HepG2 (cell line): Measurements from ENCODE around the gene STAM. TPM values are rescaled to one million over a fixed set of nuclear protein-coding genes. Genes with fewer than 3 reads are reported as not detected.

ENCODE experiments used
- ATAC-seq: fragments of 200-7000 bp; cut with Tn5 transposase; 3 replicates; pipeline ENCODE4 v1.9.1; 2020; ENCODE audit warnings: mild to moderate bottlenecking, moderate library complexity
- BruUV-seq: library from RNA; stranded (reverse); fragments of 400-500 nt; replicated peaks from 2 replicates; lab custom pipeline; 2021; lab: Mats Ljungman, UMichigan
- CTCF ChIA-PET: fragments of 300-600 bp; formaldehyde crosslinking; extraction: SDS; loops from one replicate; lab custom pipeline; 2021; ENCODE audit warnings: low total read pairs, inconsistent platforms, low intra/inter-chr PET ratio; lab: Yijun Ruan, JAX
- POLR2A ChIA-PET: fragments of 350-600 bp; sonication (Branson Sonifier 250); formaldehyde crosslinking; loops from one replicate; lab custom pipeline; 2020; ENCODE audit warnings: antibody characterized with exemption, inconsistent platforms; lab: Yijun Ruan, JAX
- DNase-seq: peaks from one replicate; pipeline ENCODE4 v3.0.0-alpha.2; 2015; ENCODE audit warnings: low spot score
- FAIRE-seq: peaks from 3 replicates; lab custom pipeline; 2011; peaks lifted over from hg19 to GRCh38; lab: Jason Lieb, UNC
- H2AFZ ChIP-seq: one replicate; pipeline ENCODE4 v1.6.1; 2011; ENCODE audit warnings: low read length, inconsistent platforms
- H3K27ac ChIP-seq: fragments of 300-600 bp; 3 replicates; pipeline ENCODE4 v1.8.0; 2011; ENCODE audit warnings: mixed run types, mild to moderate bottlenecking, mixed read lengths, low read length, inconsistent platforms; ENCODE audit not compliant: insufficient read depth; ENCODE audit errors: extremely low read length
- H3K27me3 ChIP-seq, 2 experiments: fragments of 200-600 bp in 1 of 2; 2 replicates in 1 of 2; 3 replicates in 1 of 2; pipeline versions ENCODE4 v1.6.0 to v1.8.0; 2011; ENCODE audit warnings: low read length in 2 of 2, mild to moderate bottlenecking in 2 of 2, moderate library complexity in 2 of 2, inconsistent platforms in 1 of 2; ENCODE audit not compliant: insufficient read depth in 2 of 2, control insufficient read depth in 1 of 2
- H3K36me3 ChIP-seq, 2 experiments: fragments of 200-600 bp in 1 of 2; replicated peaks in 1 of 2; 2 replicates in 1 of 2; 3 replicates in 1 of 2; pipeline versions ENCODE4 v1.5.1 to v1.8.0; 2011; ENCODE audit warnings: low read length in 2 of 2, inconsistent platforms in 1 of 2; ENCODE audit not compliant: insufficient read depth in 2 of 2, control insufficient read depth in 1 of 2
- H3K4me1 ChIP-seq: 2 replicates; pipeline ENCODE4 v1.5.1; 2012; ENCODE audit warnings: low read length, inconsistent platforms; ENCODE audit not compliant: insufficient read depth
- H3K4me2 ChIP-seq: 2 replicates; pipeline ENCODE4 v1.6.0; 2011; ENCODE audit warnings: low read depth, low read length, inconsistent platforms
- H3K4me3 ChIP-seq, 3 experiments: fragments of 200-600 bp in 1 of 3; sonication (generic), shearing (Covaris generic) in 1 of 3; replicated peaks in 1 of 3; 2 replicates each; pipeline ENCODE4 v1.5.1; 2011 to 2016; ENCODE audit warnings: low read length in 3 of 3, inconsistent platforms in 2 of 3, low read depth in 2 of 3, mild to moderate bottlenecking in 2 of 3, control low read depth in 1 of 3, mixed read lengths in 1 of 3; ENCODE audit not compliant: insufficient read depth in 1 of 3
- H3K79me2 ChIP-seq: one replicate; pipeline ENCODE4 v1.6.1; 2011; ENCODE audit warnings: low read length, inconsistent platforms; ENCODE audit not compliant: insufficient read depth
- H3K9ac ChIP-seq: 2 replicates; pipeline ENCODE4 v1.6.0; 2011; ENCODE audit warnings: mild to moderate bottlenecking, low read depth, low read length, inconsistent platforms; ENCODE audit not compliant: insufficient read depth
- H3K9me3 ChIP-seq: 2 replicates; pipeline ENCODE4 v1.5.1; 2012; ENCODE audit warnings: mild to moderate bottlenecking, low read length
- H4K20me1 ChIP-seq: 2 replicates; pipeline ENCODE4 v1.6.0; 2011; ENCODE audit warnings: inconsistent platforms, mild to moderate bottlenecking, low read length, moderate library complexity; ENCODE audit not compliant: insufficient read depth
- ATF4 ChIP-seq, 2 experiments: fragments of 450-650 bp in 1 of 2; sonication (generic) in 1 of 2; formaldehyde crosslinking; IDR thresholded peaks; 2 replicates each; pipeline versions ENCODE4 v1.5.0 to v1.8.0; 2020 to 2022; ENCODE audit warnings: mild to moderate bottlenecking in 1 of 2, missing genetic modification reagents in 1 of 2
- ELF3 ChIP-seq: IDR thresholded peaks from 2 replicates; pipeline ENCODE4 v1.6.1; 2016; ENCODE audit warnings: missing genetic modification reagents, missing compliant biosample characterization
- FOXP1 ChIP-seq, 2 experiments: fragments of 450-650 bp in 1 of 2; IDR thresholded peaks; 2 replicates each; pipeline ENCODE4 v1.6.1; 2017 to 2018; ENCODE audit warnings: antibody characterized with exemption in 1 of 2
- GLI4 ChIP-seq: sonication (generic); formaldehyde crosslinking; IDR thresholded peaks from 2 replicates; pipeline ENCODE4 v1.5.1; 2020; ENCODE audit warnings: missing genetic modification reagents, mild to moderate bottlenecking, moderate library complexity, borderline replicate concordance
- IRF2 ChIP-seq: IDR thresholded peaks from 2 replicates; pipeline ENCODE4 v1.6.1; 2018; ENCODE audit warnings: missing genetic modification reagents, missing compliant biosample characterization
- KLF11 ChIP-seq: IDR thresholded peaks from 2 replicates; pipeline ENCODE4 v1.6.1; 2016; ENCODE audit warnings: missing compliant biosample characterization
- KLF9 ChIP-seq: IDR thresholded peaks from 2 replicates; pipeline ENCODE4 v1.6.1; 2016; ENCODE audit warnings: low read depth
- MATR3 ChIP-seq: sonication (generic); formaldehyde crosslinking; IDR thresholded peaks from 2 replicates; pipeline ENCODE4 v1.4.0; 2020; ENCODE audit warnings: missing genetic modification reagents
- MIXL1 ChIP-seq: IDR thresholded peaks from 2 replicates; pipeline ENCODE4 v1.6.1; 2016
- MTF1 ChIP-seq: sonication (generic); formaldehyde crosslinking; IDR thresholded peaks from 2 replicates; pipeline ENCODE4 v1.5.0; 2020; ENCODE audit warnings: missing genetic modification reagents
- NONO ChIP-seq, 2 experiments: fragments of 450-650 bp in 1 of 2; sonication (generic) in 1 of 2; formaldehyde crosslinking in 1 of 2; IDR thresholded peaks in 1 of 2; conservative IDR thresholded peaks in 1 of 2; 2 replicates each; pipeline versions ENCODE4 v1.6.1 to v1.8.0; 2017 to 2022; ENCODE audit warnings: mild to moderate bottlenecking in 1 of 2, missing genetic modification reagents in 1 of 2, moderate library complexity in 1 of 2
- SCMH1 ChIP-seq: sonication (generic); formaldehyde crosslinking; IDR thresholded peaks from 2 replicates; pipeline ENCODE4 v1.9.0; 2021; ENCODE audit warnings: missing genetic modification reagents, mild to moderate bottlenecking, borderline replicate concordance
- YEATS4 ChIP-seq: sonication (generic); formaldehyde crosslinking; IDR thresholded peaks from 2 replicates; pipeline ENCODE4 v1.4.0; 2020; ENCODE audit warnings: missing genetic modification reagents, borderline replicate concordance
- YY1 ChIP-seq: IDR thresholded peaks from 2 replicates; pipeline ENCODE4 v1.6.1; 2011; ENCODE audit warnings: low read length, low read depth, moderate library complexity, mild to moderate bottlenecking; ENCODE audit not compliant: insufficient read depth, insufficient replicate concordance
- ZBTB21 ChIP-seq: sonication (generic); formaldehyde crosslinking; IDR thresholded peaks from 2 replicates; pipeline ENCODE4 v1.4.0; 2020; ENCODE audit warnings: missing genetic modification reagents
- ZFP37 ChIP-seq: sonication (generic); formaldehyde crosslinking; IDR thresholded peaks from 2 replicates; pipeline ENCODE4 v1.4.0; 2020; ENCODE audit warnings: missing genetic modification reagents, borderline replicate concordance
- ZNF343 ChIP-seq: sonication (generic); formaldehyde crosslinking; IDR thresholded peaks from 2 replicates; pipeline ENCODE4 v1.4.0; 2020; ENCODE audit warnings: mild to moderate bottlenecking, missing genetic modification reagents
- ZNF567 ChIP-seq: sonication (generic); formaldehyde crosslinking; IDR thresholded peaks from 2 replicates; pipeline ENCODE4 v1.8.1; 2023; ENCODE audit warnings: mild to moderate bottlenecking, missing genetic modification reagents, borderline replicate concordance
- ZNF891 ChIP-seq: sonication (generic); formaldehyde crosslinking; IDR thresholded peaks from 2 replicates; pipeline ENCODE4 v1.5.0; 2020; ENCODE audit warnings: mild to moderate bottlenecking, missing genetic modification reagents
- WGBS: methylation state at CpG from one replicate; pipeline ENCODE4 v1.1.6; 2017; ENCODE audit warnings: low lambda C conversion rate; 5-methylcytosine and 5-hydroxymethylcytosine counted together
- in situ Hi-C: cut with HindIII; loops from 2 replicates; pipeline ENCODE4 v1.10.0; 2017; ENCODE audit warnings: low pct_unique_long_range_greater_than_20kb; ENCODE audit not compliant: extremely low pct_ligation_motif_present
- intact Hi-C: fragments of 100-400 bp; cut with micrococcal nuclease; formaldehyde crosslinking; loops from one replicate; pipeline ENCODE4 v1.10.0; 2022; ENCODE audit not compliant: unreplicated experiment
- polyA plus RNA-seq, 8 experiments: library from polyadenylated mRNA; depleted of rRNA in 3 of 8; stranded (reverse) in 7 of 8; unstranded in 1 of 8; fragments of >200 nt; fragmentation: Illumina TruSeq in 4 of 8; extraction: Trizol in 4 of 8; gene quantifications; 2 replicates each; pipeline versions ENCODE4 v1.2.1 to v1.2.3, GENCODE V29; 2011 to 2016; ENCODE audit warnings: low read depth in 4 of 8, missing spikeins in 1 of 8, mixed read lengths in 1 of 8; ENCODE audit not compliant: insufficient read depth in 1 of 8
- total RNA-seq, 5 experiments: library from RNA; depleted of rRNA; stranded (reverse); fragments of >200 nt; fragmentation: Illumina TruSeq; extraction: Trizol; gene quantifications; 2 replicates each; pipeline ENCODE4 v1.2.3, GENCODE V29; 2016; ENCODE audit warnings: low read depth in 1 of 5
- TF ChIP-seq, protein P1 (sequence below): sonication (generic); formaldehyde crosslinking; IDR thresholded peaks from 2 replicates; pipeline ENCODE4 v1.4.0; 2020; ENCODE audit warnings: low read depth, missing genetic modification reagents
- TF ChIP-seq, protein P2 (sequence below): sonication (generic); IDR thresholded peaks from 2 replicates; pipeline ENCODE4 v1.6.1; 2016; ENCODE audit warnings: low read depth, borderline replicate concordance

Gene STAM
- total and polyA plus RNA-seq, 2 of the 13 experiments (the other 11 are each of a cell fraction or from before 2014, with no cell fraction given): 19.5 to 25.1 TPM

GRCh38 chr10:17643339-17643754 lies 604 bp upstream of the STAM start:
- in situ Hi-C loops (no loop called here), intact Hi-C loops (loop anchor here (1.0 to 2.0 kb wide), 2 partner anchors 27 to 28 kb away; partner anchors contain the start of gene HACD1)
- CTCF ChIA-PET: no interaction called here
- Histone ChIP-seq H3K4me2 (peak overlapping the region; percentile 81), H3K4me1 (peaks cover 44% of the 10 kb centered on the region), H3K9me3 (no peaks in the 10 kb centered on the region), H3K27me3 (no peaks in the 10 kb centered on the region; a peak in 1 of 5 replicates), H3K9ac (peak overlapping the region; percentile 96), H4K20me1 (no peaks in the 10 kb centered on the region; the same call in 1 of the 2 replicates), H3K79me2 (peaks cover 61% of the 10 kb centered on the region), H3K4me3 (peak overlapping the region; percentile 92 to 96 (median 95)), H2AFZ (peak overlapping the region; percentile 85), H3K36me3 (no peaks in the 10 kb centered on the region), H3K27ac (peak overlapping the region; percentile 98)
- peak; percentile 67 for DNase-seq
- POLR2A ChIA-PET: interaction anchor here (0.6 to 3.6 kb wide), 9 partner anchors 9 to 1016 kb away, joined by 3 to 71 read pairs (median 5); partner anchors contain the start of genes ARL5B and HACD1
- no peak for FAIRE-seq
- peak; percentile 79 for ATAC-seq
- BruUV-seq: TSS peak; percentile 94
- 0% methylated on average over 13 of the region's 13 CpGs for WGBS
- peak; percentile 17 for TF ChIP-seq YY1
- TF ChIP-seq, protein P1, sequence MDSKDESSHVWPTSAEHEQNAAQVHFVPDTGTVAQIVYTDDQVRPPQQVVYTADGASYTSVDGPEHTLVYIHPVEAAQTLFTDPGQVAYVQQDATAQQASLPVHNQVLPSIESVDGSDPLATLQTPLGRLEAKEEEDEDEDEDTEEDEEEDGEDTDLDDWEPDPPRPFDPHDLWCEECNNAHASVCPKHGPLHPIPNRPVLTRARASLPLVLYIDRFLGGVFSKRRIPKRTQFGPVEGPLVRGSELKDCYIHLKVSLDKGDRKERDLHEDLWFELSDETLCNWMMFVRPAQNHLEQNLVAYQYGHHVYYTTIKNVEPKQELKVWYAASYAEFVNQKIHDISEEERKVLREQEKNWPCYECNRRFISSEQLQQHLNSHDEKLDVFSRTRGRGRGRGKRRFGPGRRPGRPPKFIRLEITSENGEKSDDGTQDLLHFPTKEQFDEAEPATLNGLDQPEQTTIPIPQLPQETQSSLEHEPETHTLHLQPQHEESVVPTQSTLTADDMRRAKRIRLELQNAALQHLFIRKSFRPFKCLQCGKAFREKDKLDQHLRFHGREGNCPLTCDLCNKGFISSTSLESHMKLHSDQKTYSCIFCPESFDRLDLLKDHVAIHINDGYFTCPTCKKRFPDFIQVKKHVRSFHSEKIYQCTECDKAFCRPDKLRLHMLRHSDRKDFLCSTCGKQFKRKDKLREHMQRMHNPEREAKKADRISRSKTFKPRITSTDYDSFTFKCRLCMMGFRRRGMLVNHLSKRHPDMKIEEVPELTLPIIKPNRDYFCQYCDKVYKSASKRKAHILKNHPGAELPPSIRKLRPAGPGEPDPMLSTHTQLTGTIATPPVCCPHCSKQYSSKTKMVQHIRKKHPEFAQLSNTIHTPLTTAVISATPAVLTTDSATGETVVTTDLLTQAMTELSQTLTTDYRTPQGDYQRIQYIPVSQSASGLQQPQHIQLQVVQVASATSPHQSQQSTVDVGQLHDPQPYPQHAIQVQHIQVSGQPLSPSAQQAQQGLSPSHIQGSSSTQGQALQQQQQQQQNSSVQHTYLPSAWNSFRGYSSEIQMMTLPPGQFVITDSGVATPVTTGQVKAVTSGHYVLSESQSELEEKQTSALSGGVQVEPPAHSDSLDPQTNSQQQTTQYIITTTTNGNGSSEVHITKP: no peak
- TF ChIP-seq KLF11 (CRISPR knock-in tag): no peak
- TF ChIP-seq, protein P2, sequence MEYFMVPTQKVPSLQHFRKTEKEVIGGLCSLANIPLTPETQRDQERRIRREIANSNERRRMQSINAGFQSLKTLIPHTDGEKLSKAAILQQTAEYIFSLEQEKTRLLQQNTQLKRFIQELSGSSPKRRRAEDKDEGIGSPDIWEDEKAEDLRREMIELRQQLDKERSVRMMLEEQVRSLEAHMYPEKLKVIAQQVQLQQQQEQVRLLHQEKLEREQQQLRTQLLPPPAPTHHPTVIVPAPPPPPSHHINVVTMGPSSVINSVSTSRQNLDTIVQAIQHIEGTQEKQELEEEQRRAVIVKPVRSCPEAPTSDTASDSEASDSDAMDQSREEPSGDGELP: no peak
- no peak for TF ChIP-seq IRF2 (CRISPR knock-in tag)
- no peak for TF ChIP-seq ELF3 (CRISPR knock-in tag)
- no peak for TF ChIP-seq MTF1 (CRISPR knock-in tag)
- TF ChIP-seq NONO (IDR thresholded peaks at IDR 0.05): no peak
- TF ChIP-seq NONO (CRISPR knock-in tag; conservative IDR thresholded peaks at IDR 0.05): no peak
- no peak for TF ChIP-seq ZNF567
- TF ChIP-seq MIXL1 (CRISPR knock-in tag): no peak
- no peak for TF ChIP-seq KLF9 (CRISPR knock-in tag)
- no peak for TF ChIP-seq SCMH1 (CRISPR knock-in tag)
- no peak; a peak in 1 of 4 replicates for TF ChIP-seq ATF4 (CRISPR knock-in tag; IDR thresholded peaks at IDR 0.05)
- no peak for TF ChIP-seq YEATS4
- TF ChIP-seq FOXP1 (IDR thresholded peaks at IDR 0.05): no peak
- no peak for TF ChIP-seq FOXP1 (CRISPR knock-in tag; IDR thresholded peaks at IDR 0.05)
- no peak for TF ChIP-seq GLI4 (CRISPR knock-in tag)
- no peak for TF ChIP-seq ZNF343 (CRISPR knock-in tag)
- TF ChIP-seq ZFP37 (CRISPR knock-in tag): no peak
- no peak for TF ChIP-seq ZNF891 (CRISPR knock-in tag)
- TF ChIP-seq MATR3 (CRISPR knock-in tag): no peak
- TF ChIP-seq ZBTB21 (CRISPR knock-in tag): 0 out of 2 replicates have a peak, but pooled peaks have one; percentile 8
